ENCODE results near the gene RRP36.

GRCh38 chr6:42996513-42996912 is 24.9 kb upstream of the RRP36 start:
- TF ChIP-seq CTCF (IDR thresholded peaks at IDR 0.05; ENCODE audit: low read depth, low read length, missing input control) (no peak), RXRA (IDR thresholded peaks at IDR 0.05) (no peak), ATF3 (IDR thresholded peaks at IDR 0.05) (no peak), YY1 (IDR thresholded peaks at IDR 0.05) (no peak)
